NCI-H2196 treated with DMSO at 0.1 percent for 48 hours (cell line): ENCODE data around the gene ZNF236.

Experiments used
- DNase-seq: peaks from one replicate; lab custom pipeline; 2025; ENCODE audit not compliant: unreplicated experiment; lab: John Stamatoyannopoulos, UW

The ZNF236 gene

GRCh38 chr18:76855594-76855993 lies 33.2 kb downstream of the ZNF236 start:
- DNase-seq: no peak

DNA sequence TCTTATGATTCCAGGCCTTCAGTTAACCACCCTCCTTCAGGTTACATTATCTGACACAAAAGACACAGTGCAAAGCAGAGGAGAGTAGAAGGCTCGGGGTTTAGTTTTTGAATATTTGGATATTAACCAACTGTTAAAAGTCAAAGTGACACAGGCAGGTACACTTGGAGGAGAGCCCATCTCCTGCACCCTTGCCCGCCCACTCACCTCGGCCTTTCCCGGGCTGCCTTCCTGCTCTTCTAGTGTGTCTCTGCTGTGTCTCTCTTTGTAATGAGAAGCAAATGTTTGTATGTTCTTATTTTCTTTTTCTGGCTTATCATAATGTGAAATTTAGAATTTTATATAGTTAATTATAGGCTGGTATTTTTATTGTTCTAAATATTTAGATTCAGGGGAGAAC lies 35.1 kb downstream of the ZNF236 start:
- no peak for DNase-seq

- no peak for DNase-seq
These were observed 37.4 kb downstream of the ZNF236 start for GRCh38 chr18:76859474-76860339.

DNA sequence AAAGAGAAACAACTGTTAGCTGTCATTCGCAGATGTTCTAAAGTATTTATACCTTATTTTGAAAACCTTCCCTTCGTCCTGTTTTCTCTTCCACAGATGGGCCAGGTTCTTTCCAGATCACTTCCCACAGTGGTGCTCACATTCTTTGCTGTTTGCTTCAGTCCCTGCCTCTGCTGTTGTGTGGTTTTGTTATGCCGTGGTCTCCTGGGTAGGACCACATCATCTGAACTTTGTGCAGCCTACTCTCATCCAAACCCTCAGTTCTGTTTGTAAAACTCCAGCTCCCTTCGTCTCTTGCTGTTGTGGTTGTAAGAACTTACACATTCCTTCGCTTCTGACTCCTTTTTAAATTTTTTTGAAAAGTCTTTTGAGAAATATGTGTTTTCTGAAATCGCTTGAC lies 38.1 kb downstream of the ZNF236 start:
- DNase-seq: no peak

- DNase-seq: no peak
These were observed 44.3 kb downstream of the ZNF236 start for GRCh38 chr18:76866666-76867065.

- DNase-seq: no peak
These were observed 51.0 kb downstream of the ZNF236 start for GRCh38 chr18:76873311-76873710.

- DNase-seq: no peak
These were observed 51.4 kb downstream of the ZNF236 start for GRCh38 chr18:76873713-76874112.

- no peak for DNase-seq
These were observed 52.5 kb downstream of the ZNF236 start for GRCh38 chr18:76874642-76875389.

DNA sequence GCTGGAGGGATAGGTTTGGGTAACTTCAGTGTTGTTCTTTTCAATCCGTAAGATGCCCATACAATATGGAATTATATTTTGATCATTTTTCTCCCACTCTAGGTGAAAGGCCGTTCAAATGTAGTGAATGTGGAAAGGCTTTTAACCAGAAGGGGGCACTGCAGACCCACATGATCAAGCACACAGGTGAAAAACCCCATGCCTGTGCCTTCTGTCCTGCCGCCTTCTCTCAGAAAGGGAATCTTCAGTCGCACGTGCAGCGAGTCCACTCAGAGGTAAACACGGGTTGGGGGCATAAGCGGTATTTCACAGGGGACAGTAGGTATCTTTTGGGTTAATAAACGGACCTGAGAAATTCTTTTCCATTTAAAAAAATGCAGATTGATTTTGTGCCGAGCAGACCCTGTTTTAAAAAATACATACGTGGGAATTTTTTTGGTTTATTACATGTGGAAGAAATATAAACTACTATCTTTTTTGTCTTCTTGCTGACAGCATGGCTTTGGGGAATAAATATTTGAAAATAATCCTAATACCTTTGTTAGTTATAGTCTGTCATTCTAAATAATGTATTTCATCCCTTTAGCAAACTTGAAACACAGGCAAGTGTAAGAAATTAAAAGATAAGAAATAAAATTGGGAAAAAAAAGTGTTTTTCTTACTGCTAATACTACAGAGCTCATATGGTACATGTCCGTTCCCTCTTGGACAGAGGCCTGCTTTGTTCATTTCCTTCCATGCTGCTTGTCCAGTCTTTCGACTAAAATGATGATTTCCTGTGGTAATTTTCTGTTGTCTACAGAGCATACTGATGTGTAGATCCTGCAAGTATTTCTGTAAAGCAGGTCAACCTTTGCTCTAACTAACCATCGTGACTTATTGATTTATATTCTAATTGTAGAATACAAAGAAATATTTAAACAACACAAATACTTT lies 53.3 kb downstream of the ZNF236 start:
- DNase-seq: no peak

DNA sequence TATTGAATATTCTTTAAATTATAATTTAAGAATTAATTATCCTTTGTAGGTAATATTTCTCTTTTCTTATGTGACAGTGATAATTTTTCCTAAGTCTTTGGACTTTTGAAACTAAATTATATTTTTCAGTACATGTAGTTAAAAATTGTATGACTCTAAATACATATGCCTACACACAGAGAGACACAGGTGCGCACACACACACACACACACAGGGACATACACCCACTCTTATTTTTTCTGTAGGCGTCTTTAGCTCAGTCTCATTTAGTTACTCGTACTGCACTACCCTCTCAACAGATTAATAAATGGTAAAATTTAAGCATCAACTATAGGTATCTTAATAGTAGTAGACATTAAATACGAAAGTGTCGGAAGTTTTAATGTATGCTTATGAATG lies 56.1 kb downstream of the ZNF236 start:
- DNase-seq: no peak

DNA sequence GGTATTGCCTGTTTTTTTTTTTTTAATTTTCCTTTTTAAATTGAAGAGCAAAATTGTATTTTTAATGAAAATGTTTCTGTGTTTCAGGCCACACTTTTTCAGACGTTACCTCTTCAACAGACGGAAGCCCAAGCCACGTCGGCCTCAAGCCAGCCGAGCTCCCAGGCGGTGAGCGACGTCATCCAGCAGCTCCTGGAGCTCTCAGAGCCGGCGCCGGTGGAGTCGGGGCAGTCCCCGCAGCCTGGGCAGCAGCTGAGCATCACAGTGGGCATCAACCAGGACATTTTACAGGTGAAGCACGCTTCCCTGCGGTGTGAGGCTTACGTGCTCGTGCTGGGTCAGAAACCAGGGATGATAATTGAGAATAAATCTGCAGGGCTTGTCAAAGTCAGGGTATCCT lies 57.7 kb downstream of the ZNF236 start:
- no peak for DNase-seq

DNA sequence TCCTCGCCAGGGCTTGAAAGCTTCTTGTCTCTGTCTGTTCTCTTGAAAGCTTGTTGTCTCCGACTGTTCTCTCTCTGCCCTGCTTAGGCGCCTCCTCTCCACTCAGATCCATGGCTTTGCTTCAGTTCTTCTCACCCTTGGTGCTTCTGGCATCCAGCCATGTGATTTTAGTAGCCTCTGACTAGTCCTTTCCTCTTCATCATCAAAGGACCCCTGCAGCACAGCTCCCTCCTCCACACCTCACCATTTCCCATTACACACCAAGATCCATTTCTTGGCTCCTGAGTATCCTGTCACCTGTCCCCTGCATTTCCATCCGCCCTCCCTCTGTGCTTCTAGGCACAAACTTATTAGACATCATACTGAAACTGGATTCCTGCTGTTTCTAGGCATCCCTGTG lies 59.4 kb downstream of the ZNF236 start:
- no peak for DNase-seq

DNA sequence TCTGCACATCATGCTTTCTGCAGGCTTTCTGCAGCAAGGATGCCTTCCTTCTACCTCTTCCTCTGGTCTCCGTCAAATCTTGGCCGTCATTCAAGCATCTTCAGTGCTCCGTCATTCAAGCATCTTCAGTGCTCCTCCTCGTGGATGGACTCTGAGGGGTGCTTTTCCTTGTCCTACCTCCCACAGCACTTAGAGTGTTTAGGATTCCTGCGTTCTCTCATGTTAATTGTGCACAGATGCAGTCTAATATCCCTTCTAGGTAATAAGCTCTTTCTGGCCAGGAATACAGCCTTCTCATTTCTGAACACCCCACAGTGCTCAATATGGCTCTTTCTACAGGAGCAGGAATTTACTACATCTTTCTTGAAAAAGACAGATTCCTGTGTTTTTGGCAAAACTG lies 59.8 kb downstream of the ZNF236 start:
- no peak for DNase-seq

GRCh38 chr18:76885001-76885400 lies 62.6 kb downstream of the ZNF236 start:
- no peak for DNase-seq

GRCh38 chr18:76886112-76886511 lies 63.8 kb downstream of the ZNF236 start:
- no peak for DNase-seq

DNA sequence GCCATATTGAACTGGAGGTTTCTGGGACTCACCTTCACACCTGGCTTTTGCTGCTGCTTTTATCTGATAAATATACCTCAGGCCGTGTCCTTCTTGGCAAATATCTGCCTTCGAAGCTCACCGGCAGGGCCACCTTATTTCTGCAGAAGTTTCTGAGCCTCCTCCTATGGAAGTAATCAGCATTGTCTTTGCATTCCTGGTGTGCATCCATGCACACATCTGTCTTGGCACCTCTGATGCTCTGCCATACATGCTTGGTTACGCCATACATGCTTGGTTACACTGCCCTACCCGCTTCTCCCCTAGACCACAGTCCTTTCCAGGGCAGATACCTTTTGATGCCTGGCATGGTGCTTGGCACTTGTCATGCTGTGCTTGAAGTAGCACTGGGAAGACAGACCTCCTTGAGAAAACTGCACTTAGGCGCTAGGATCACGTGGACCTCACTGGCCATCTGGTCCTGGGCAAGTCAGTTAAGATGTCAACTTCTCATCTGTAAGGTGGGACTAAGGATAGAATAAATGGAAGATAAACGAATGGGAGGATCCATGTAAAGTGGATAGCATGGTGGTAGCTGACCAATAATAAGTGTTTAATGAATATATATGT lies 66.8 kb downstream of the ZNF236 start:
- DNase-seq: no peak

GRCh38 chr18:76892832-76893231 lies 70.5 kb downstream of the ZNF236 start:
- no peak for DNase-seq

GRCh38 chr18:76894566-76895346 lies 72.4 kb downstream of the ZNF236 start:
- no peak for DNase-seq

GRCh38 chr18:76895498-76895897 lies 73.1 kb downstream of the ZNF236 start:
- DNase-seq: no peak

DNA sequence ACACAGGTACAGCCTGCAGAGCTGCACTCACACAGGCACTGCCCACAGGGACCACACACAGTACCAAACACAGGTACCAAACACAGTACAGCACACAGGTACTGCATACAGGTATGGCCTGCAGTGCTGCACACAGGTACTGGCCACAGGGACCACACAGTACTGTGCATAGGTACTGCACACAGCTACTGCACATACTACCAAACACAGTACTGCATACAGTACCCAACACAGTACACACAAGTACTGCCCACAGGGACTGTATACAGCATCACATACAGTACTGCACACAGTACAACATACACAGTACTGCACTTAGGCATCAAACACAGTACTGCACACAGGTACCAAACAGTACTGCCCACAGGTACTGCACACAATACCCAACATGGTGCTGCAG lies 74.3 kb downstream of the ZNF236 start:
- no peak for DNase-seq
